Mesenchymal stem cell (in vitro differentiated cells and primary cell): ENCODE data around the gene LAGE3.
A peak's percentile ranks its signal among the peaks of the same experiment; 100 is the strongest.
"Not testable (repeated sequence)": the region's sequence is repeated elsewhere in the genome, so short reads cannot be mapped to it uniquely, and the experiment has no call there.

Experiments
- DNase-seq: peaks from one replicate; pipeline ENCODE4 v3.0.0-alpha.2; 2013
- H2AFZ ChIP-seq: one replicate; pipeline ENCODE4 v1.6.1; 2013; ENCODE audit warnings: low read depth, mild to moderate bottlenecking, control low read depth, inconsistent platforms, low read length, moderate library complexity
- H2AK5ac ChIP-seq: 2 replicates; pipeline ENCODE4 v1.6.1; 2013; ENCODE audit warnings: low read length, moderate library complexity, mild to moderate bottlenecking, inconsistent platforms; ENCODE audit not compliant: severe bottlenecking
- H2BK120ac ChIP-seq: one replicate; pipeline ENCODE4 v1.6.1; 2013; ENCODE audit warnings: low read depth, mild to moderate bottlenecking, inconsistent platforms, low read length, moderate library complexity
- H2BK12ac ChIP-seq, 2 experiments: one replicate each; pipeline ENCODE4 v1.6.1; 2013; ENCODE audit warnings: inconsistent platforms in 2 of 2, low read length in 2 of 2, mild to moderate bottlenecking in 2 of 2, moderate library complexity in 2 of 2, control low read depth in 1 of 2
- H2BK15ac ChIP-seq: one replicate; pipeline ENCODE4 v1.6.1; 2013; ENCODE audit warnings: mild to moderate bottlenecking, low read depth, inconsistent platforms; ENCODE audit not compliant: poor library complexity, severe bottlenecking
- H2BK5ac ChIP-seq: 2 replicates; pipeline ENCODE4 v1.6.1; 2013; ENCODE audit warnings: low read depth, mild to moderate bottlenecking, low read length, control low read depth, inconsistent platforms; ENCODE audit not compliant: poor library complexity, severe bottlenecking
- H3K14ac ChIP-seq, 2 experiments: one replicate each; pipeline ENCODE4 v1.6.1; 2013; ENCODE audit warnings: inconsistent platforms in 2 of 2, low read length in 2 of 2, control low read depth in 1 of 2, mild to moderate bottlenecking in 1 of 2, moderate library complexity in 1 of 2
- H3K18ac ChIP-seq, 2 experiments: one replicate each; pipeline ENCODE4 v1.6.1; 2013; ENCODE audit warnings: inconsistent platforms in 2 of 2, low read length in 2 of 2, control low read depth in 1 of 2, low read depth in 1 of 2, mild to moderate bottlenecking in 1 of 2
- H3K23ac ChIP-seq, 2 experiments: one replicate each; pipeline ENCODE4 v1.6.1; 2013; ENCODE audit warnings: inconsistent platforms in 2 of 2, low read length in 2 of 2, mild to moderate bottlenecking in 2 of 2, moderate library complexity in 2 of 2, control low read depth in 1 of 2
- H3K27ac ChIP-seq: 2 replicates; pipeline ENCODE4 v1.5.1; 2013; ENCODE audit warnings: mild to moderate bottlenecking, moderate library complexity, low read length, control low read depth, inconsistent platforms; ENCODE audit not compliant: poor library complexity, severe bottlenecking
- H3K27me3 ChIP-seq, 2 experiments: 2 replicates each; pipeline versions ENCODE4 v1.6.1 to v1.7.0; 2013; ENCODE audit warnings: low read length in 2 of 2, mild to moderate bottlenecking in 2 of 2, moderate library complexity in 2 of 2, control low read depth in 1 of 2, inconsistent platforms in 1 of 2; ENCODE audit not compliant: control insufficient read depth in 1 of 2, insufficient read depth in 1 of 2
- H3K36me3 ChIP-seq, 2 experiments: 2 replicates each; pipeline versions ENCODE4 v1.6.1 to v1.7.0; 2013; ENCODE audit warnings: low read length in 2 of 2, control low read depth in 1 of 2, inconsistent platforms in 1 of 2, low read depth in 1 of 2, mild to moderate bottlenecking in 1 of 2; ENCODE audit not compliant: insufficient read depth in 2 of 2, control insufficient read depth in 1 of 2
- H3K4ac ChIP-seq, 2 experiments: one replicate each; pipeline ENCODE4 v1.6.1; 2013; ENCODE audit warnings: inconsistent platforms in 2 of 2, low read length in 2 of 2, mild to moderate bottlenecking in 2 of 2, moderate library complexity in 2 of 2, control low read depth in 1 of 2, low read depth in 1 of 2
- H3K4me1 ChIP-seq: 2 replicates; pipeline ENCODE4 v1.6.1; 2013; ENCODE audit warnings: low read depth, low read length, control low read depth; ENCODE audit not compliant: control insufficient read depth, insufficient read depth
- H3K4me2 ChIP-seq: 2 replicates; pipeline ENCODE4 v1.6.1; 2013; ENCODE audit warnings: low read length, mild to moderate bottlenecking, inconsistent platforms; ENCODE audit not compliant: poor library complexity, severe bottlenecking
- H3K4me3 ChIP-seq, 2 experiments: 2 replicates each; pipeline versions ENCODE4 v1.5.1 to v1.7.0; 2013; ENCODE audit warnings: low read length in 2 of 2, mild to moderate bottlenecking in 2 of 2, control low read depth in 1 of 2, low read depth in 1 of 2; ENCODE audit not compliant: insufficient read depth in 1 of 2
- H3K79me1 ChIP-seq: replicated peaks from 2 replicates; pipeline ENCODE4 v1.6.1; 2013; ENCODE audit warnings: mild to moderate bottlenecking, control low read depth, low read length, inconsistent platforms; ENCODE audit not compliant: poor library complexity, severe bottlenecking
- H3K9ac ChIP-seq: 2 replicates; pipeline ENCODE4 v1.7.0; 2013; ENCODE audit warnings: mild to moderate bottlenecking, low read length, moderate library complexity
- H3K9me3 ChIP-seq: 2 replicates; pipeline ENCODE4 v1.7.0; 2013; ENCODE audit warnings: mild to moderate bottlenecking, low read length; ENCODE audit not compliant: control insufficient read depth
- H4K8ac ChIP-seq: one replicate; pipeline ENCODE4 v1.6.1; 2013; ENCODE audit warnings: inconsistent platforms, mild to moderate bottlenecking, low read length, moderate library complexity
- H4K91ac ChIP-seq: one replicate; pipeline ENCODE4 v1.6.1; 2013; ENCODE audit warnings: mild to moderate bottlenecking, low read length, inconsistent platforms
- WGBS: methylation state at CpG from one replicate; pipeline ENCODE4 v1.1.7; 2013; ENCODE audit warnings: mixed read lengths; 5-methylcytosine and 5-hydroxymethylcytosine counted together

Gene LAGE3

GRCh38 chrX:154505734-154506133 is 26.7 kb upstream of the LAGE3 start:
- H3K4me3 ChIP-seq, result no peak overlapping the region
- peak; percentile 77 for DNase-seq
- no peak overlapping the region for H2AFZ ChIP-seq
- no peak overlapping the region for H3K27ac ChIP-seq
- H3K4me2 ChIP-seq, result no peak overlapping the region
- H2BK120ac ChIP-seq, result no peak overlapping the region
- H4K8ac ChIP-seq, result no peak overlapping the region
- peaks cover 1% of the 10 kb centered on the region for H3K79me1 ChIP-seq
- peaks cover 10% of the 10 kb centered on the region for H3K9me3 ChIP-seq
- H3K36me3 ChIP-seq, result peaks cover 25 to 32% of the 10 kb centered on the region in 2 experiments
- H3K27me3 ChIP-seq, result peaks cover 0 to 4% of the 10 kb centered on the region in 2 experiments
- H3K9ac ChIP-seq, result peak overlapping the region; percentile 27
- H3K18ac ChIP-seq, result peak overlapping the region; percentile 4 to 84
- no peak overlapping the region for H3K14ac ChIP-seq
- H4K91ac ChIP-seq, result no peak overlapping the region
- WGBS, result 30% methylated on average over 6 of the region's 12 CpGs
- H3K4ac ChIP-seq, result no peak overlapping the region
- H2BK12ac ChIP-seq, result no peak overlapping the region
- peaks cover 10% of the 10 kb centered on the region for H3K4me1 ChIP-seq
- no peak overlapping the region for H2BK15ac ChIP-seq
- H3K23ac ChIP-seq, result no peak overlapping the region
- H2AK5ac ChIP-seq, result no peak overlapping the region
- H2BK5ac ChIP-seq, result no peak overlapping the region

GRCh38 chrX:154502989-154503388 is 23.9 kb upstream of the LAGE3 start:
- Histone ChIP-seq H3K9ac (no peak overlapping the region), H2BK120ac (no peak overlapping the region), H3K4me1 (peaks cover 10% of the 10 kb centered on the region), H2AFZ (no peak overlapping the region), H2BK12ac (no peak overlapping the region), H3K4ac (no peak overlapping the region), H4K91ac (no peak overlapping the region), H3K4me2 (no peak overlapping the region), H3K14ac (no peak overlapping the region), H3K9me3 (no peaks in the 10 kb centered on the region), H2BK15ac (no peak overlapping the region), H3K4me3 (no peak overlapping the region), H3K27me3 (peaks cover 0 to 4% of the 10 kb centered on the region in 2 experiments), H2BK5ac (no peak overlapping the region), H4K8ac (no peak overlapping the region), H3K18ac (no peak overlapping the region), H3K23ac (no peak overlapping the region), H2AK5ac (no peak overlapping the region), H3K79me1 (peaks cover 1% of the 10 kb centered on the region), H3K27ac (no peak overlapping the region), H3K36me3 (peaks cover 12 to 20% of the 10 kb centered on the region in 2 experiments)
- WGBS, result 100% methylated on average over 2 of the region's 3 CpGs
- no peak for DNase-seq

GRCh38 chrX:154502098-154502497 is 23.0 kb upstream of the LAGE3 start:
- H3K36me3 ChIP-seq, result peaks cover 8 to 11% of the 10 kb centered on the region in 2 experiments
- H2BK120ac ChIP-seq, result no peak overlapping the region
- no peak overlapping the region for H3K18ac ChIP-seq
- no peak overlapping the region for H3K23ac ChIP-seq
- H2BK15ac ChIP-seq, result no peak overlapping the region
- no peaks in the 10 kb centered on the region for H3K9me3 ChIP-seq
- H4K91ac ChIP-seq, result no peak overlapping the region
- H3K4ac ChIP-seq, result no peak overlapping the region
- H3K9ac ChIP-seq, result no peak overlapping the region
- H4K8ac ChIP-seq, result no peak overlapping the region
- no peak overlapping the region for H2BK12ac ChIP-seq
- H3K4me1 ChIP-seq, result peaks cover 10% of the 10 kb centered on the region
- WGBS, result 80% methylated on average over 5 of the region's 8 CpGs
- peaks cover 1% of the 10 kb centered on the region for H3K79me1 ChIP-seq
- H3K4me3 ChIP-seq, result no peak overlapping the region
- no peak overlapping the region for H2AFZ ChIP-seq
- no peak for DNase-seq
- no peak overlapping the region for H3K4me2 ChIP-seq
- H2AK5ac ChIP-seq, result no peak overlapping the region
- H2BK5ac ChIP-seq, result no peak overlapping the region
- no peak overlapping the region for H3K27ac ChIP-seq
- peaks cover 0 to 4% of the 10 kb centered on the region in 2 experiments for H3K27me3 ChIP-seq
- no peak overlapping the region for H3K14ac ChIP-seq

- not testable (repeated sequence) for H3K79me1 ChIP-seq, H3K23ac ChIP-seq, H2AK5ac ChIP-seq, H2BK15ac ChIP-seq, H2AFZ ChIP-seq, H3K4me2 ChIP-seq, H3K9ac ChIP-seq, H2BK120ac ChIP-seq, H4K91ac ChIP-seq, H3K4me3 ChIP-seq, H3K27ac ChIP-seq, H3K27me3 ChIP-seq, H3K9me3 ChIP-seq, H3K18ac ChIP-seq, H3K36me3 ChIP-seq, H3K14ac ChIP-seq, H2BK5ac ChIP-seq, H4K8ac ChIP-seq, H2BK12ac ChIP-seq, DNase-seq, H3K4ac ChIP-seq
- H3K4me1 ChIP-seq, result peaks cover 10% of the 10 kb centered on the region
- 97% methylated on average over 6 of the region's 7 CpGs for WGBS
Observed at GRCh38 chrX:154501423-154501822, 22.3 kb upstream of the LAGE3 start.
